Natural killer cell (primary cell): ENCODE measurements around the gene ST3GAL5. TPM values are rescaled to one million over a fixed set of nuclear protein-coding genes. Genes with fewer than 3 reads are reported as not detected.
A peak's percentile ranks its signal among the peaks of the same experiment; 100 is the strongest.

Experiments
- ATAC-seq, 3 donors: fragments of 150-1000 bp in 2 of 3; fragments of 200-7000 bp in 1 of 3; cut with Tn5 transposase; 1 replicate in 1 of 3; 2 replicates in 2 of 3; pipeline ENCODE4 v1.10.0; 2021; ENCODE audit warnings: mild to moderate bottlenecking in 2 of 3, moderate library complexity in 2 of 3
- DNase-seq, 2 donors: peaks; one replicate each; pipeline versions ENCODE4 v3.0.0 to v3.0.0-alpha.2; 2013 to 2021; ENCODE audit warnings: mixed read lengths in 1 of 2
- H3K27ac ChIP-seq: one replicate; pipeline ENCODE4 v1.5.1; 2013; ENCODE audit warnings: mild to moderate bottlenecking, low read length
- H3K27me3 ChIP-seq: one replicate; pipeline ENCODE4 v1.6.1; 2013; ENCODE audit warnings: low read length; ENCODE audit not compliant: control insufficient read depth, insufficient read depth
- H3K36me3 ChIP-seq: one replicate; pipeline ENCODE4 v1.6.1; 2013; ENCODE audit warnings: low read length; ENCODE audit not compliant: control insufficient read depth, insufficient read depth
- H3K4me1 ChIP-seq: one replicate; pipeline ENCODE4 v1.6.1; 2013; ENCODE audit warnings: low read length; ENCODE audit not compliant: control insufficient read depth, insufficient read depth
- H3K4me3 ChIP-seq: one replicate; pipeline ENCODE4 v1.5.1; 2013; ENCODE audit warnings: low read length
- H3K9me3 ChIP-seq: one replicate; pipeline ENCODE4 v1.6.1; 2013; ENCODE audit warnings: low read length; ENCODE audit not compliant: control insufficient read depth, insufficient read depth
- H3K27ac Mint-ChIP-seq, 2 donors: one replicate each; pipeline ENCODE4 v1.8.0; 2022; ENCODE audit warnings: mild to moderate bottlenecking in 2 of 2, mixed read lengths in 2 of 2, moderate library complexity in 1 of 2
- H3K27me3 Mint-ChIP-seq, 2 donors: one replicate each; pipeline ENCODE4 v1.8.0; 2022; ENCODE audit warnings: low read depth in 2 of 2, mixed read lengths in 2 of 2
- H3K36me3 Mint-ChIP-seq: one replicate; pipeline ENCODE4 v1.8.0; 2022; ENCODE audit warnings: mixed read lengths
- H3K4me1 Mint-ChIP-seq, 2 donors: one replicate each; pipeline ENCODE4 v1.8.0; 2022; ENCODE audit warnings: mixed read lengths in 2 of 2
- H3K4me3 Mint-ChIP-seq: one replicate; pipeline ENCODE4 v1.8.0; 2022; ENCODE audit warnings: mild to moderate bottlenecking, moderate library complexity, mixed read lengths
- H3K9me3 Mint-ChIP-seq, 2 donors: one replicate each; pipeline ENCODE4 v1.8.0; 2022; ENCODE audit warnings: mixed read lengths in 2 of 2
- WGBS: methylation state at CpG from one replicate; pipeline ENCODE4 v1.1.7; 2013; ENCODE audit warnings: missing lambda C conversion rate; ENCODE audit not compliant: insufficient coverage; 5-methylcytosine and 5-hydroxymethylcytosine counted together
- intact Hi-C: fragments of 100-400 bp; cut with micrococcal nuclease; formaldehyde crosslinking; loops from one replicate; pipeline ENCODE4 v1.14.2; 2022
- total RNA-seq, 4 donors: library from RNA; stranded (reverse); fragments of 120-200 nt in 1 of 4; gene quantifications; one replicate each; pipeline versions ENCODE4 v1.2.3 to v1.2.4, GENCODE V29; 2013 to 2022
- TF ChIP-seq, protein P1 (sequence below): fragments of 200-600 bp; IDR thresholded peaks from one replicate; pipeline ENCODE4 v1.8.0; 2022; ENCODE audit warnings: antibody characterized with exemption

The ST3GAL5 gene
- total RNA-seq, 3 donors from 2014 or later (not counting 1 experiment from before 2014, with no cell fraction given) = 54.6 to 72.4 (median 66.1) TPM

- Mint-ChIP-seq H3K4me1 (peaks cover 56 to 66% of the 10 kb centered on the region in 2 donors), H3K36me3 (no peaks in the 10 kb centered on the region), H3K9me3 (no peaks in the 10 kb centered on the region), H3K27me3 (no peaks in the 10 kb centered on the region), H3K27ac (peak overlapping the region; percentile 5 to 71), H3K4me3 (no peak overlapping the region)
- WGBS = 85% methylated on average over 6 of the region's 6 CpGs
- Histone ChIP-seq H3K9me3 (no peaks in the 10 kb centered on the region), H3K36me3 (peaks cover 12% of the 10 kb centered on the region), H3K4me1 (peaks cover 19% of the 10 kb centered on the region), H3K27ac (no peak overlapping the region), H3K4me3 (no peak overlapping the region), H3K27me3 (no peaks in the 10 kb centered on the region)
- ATAC-seq (no peak), DNase-seq (peak in 1 of 2 donors; percentile 20)
- intact Hi-C loops = no loop called here
- TF ChIP-seq, protein P1, sequence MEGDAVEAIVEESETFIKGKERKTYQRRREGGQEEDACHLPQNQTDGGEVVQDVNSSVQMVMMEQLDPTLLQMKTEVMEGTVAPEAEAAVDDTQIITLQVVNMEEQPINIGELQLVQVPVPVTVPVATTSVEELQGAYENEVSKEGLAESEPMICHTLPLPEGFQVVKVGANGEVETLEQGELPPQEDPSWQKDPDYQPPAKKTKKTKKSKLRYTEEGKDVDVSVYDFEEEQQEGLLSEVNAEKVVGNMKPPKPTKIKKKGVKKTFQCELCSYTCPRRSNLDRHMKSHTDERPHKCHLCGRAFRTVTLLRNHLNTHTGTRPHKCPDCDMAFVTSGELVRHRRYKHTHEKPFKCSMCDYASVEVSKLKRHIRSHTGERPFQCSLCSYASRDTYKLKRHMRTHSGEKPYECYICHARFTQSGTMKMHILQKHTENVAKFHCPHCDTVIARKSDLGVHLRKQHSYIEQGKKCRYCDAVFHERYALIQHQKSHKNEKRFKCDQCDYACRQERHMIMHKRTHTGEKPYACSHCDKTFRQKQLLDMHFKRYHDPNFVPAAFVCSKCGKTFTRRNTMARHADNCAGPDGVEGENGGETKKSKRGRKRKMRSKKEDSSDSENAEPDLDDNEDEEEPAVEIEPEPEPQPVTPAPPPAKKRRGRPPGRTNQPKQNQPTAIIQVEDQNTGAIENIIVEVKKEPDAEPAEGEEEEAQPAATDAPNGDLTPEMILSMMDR = no peak
Measured at GRCh38 chr2:85865539-85866164, 23.1 kb downstream of the ST3GAL5 start.

- intact Hi-C loops = no loop called here
- no peaks in the 10 kb centered on the region for H3K27me3 ChIP-seq
- TF ChIP-seq, protein P1 = no peak
- no peaks in the 10 kb centered on the region for H3K9me3 ChIP-seq
- ATAC-seq (no peak), DNase-seq (no peak)
- H3K4me3 ChIP-seq = no peak overlapping the region
- Mint-ChIP-seq H3K27ac (no peak overlapping the region), H3K27me3 (no peaks in the 10 kb centered on the region), H3K9me3 (no peaks in the 10 kb centered on the region), H3K36me3 (no peaks in the 10 kb centered on the region), H3K4me1 (peaks cover 58 to 63% of the 10 kb centered on the region in 2 donors), H3K4me3 (no peak overlapping the region)
- peaks cover 11% of the 10 kb centered on the region for H3K36me3 ChIP-seq
- peaks cover 24% of the 10 kb centered on the region for H3K4me1 ChIP-seq
- WGBS = 100% methylated on average over 1 of the region's 2 CpGs
- no peak overlapping the region for H3K27ac ChIP-seq
Measured at GRCh38 chr2:85864654-85865053, 24.1 kb downstream of the ST3GAL5 start.

GRCh38 chr2:85862426-85862825, 26.4 kb downstream of the ST3GAL5 start:
- Histone ChIP-seq H3K36me3 (peaks cover 26% of the 10 kb centered on the region), H3K27me3 (no peaks in the 10 kb centered on the region), H3K4me3 (no peak overlapping the region), H3K4me1 (peaks cover 24% of the 10 kb centered on the region), H3K27ac (peak overlapping the region; percentile 56), H3K9me3 (no peaks in the 10 kb centered on the region)
- Mint-ChIP-seq H3K27ac (peak overlapping the region; percentile 82 to 86), H3K9me3 (no peaks in the 10 kb centered on the region), H3K4me1 (peaks cover 61 to 63% of the 10 kb centered on the region in 2 donors), H3K27me3 (no peaks in the 10 kb centered on the region), H3K36me3 (peaks cover 7% of the 10 kb centered on the region), H3K4me3 (no peak overlapping the region)
- DNase-seq (peak; percentile 47 to 79), ATAC-seq (peak; percentile 76 to 84 (median 84))
- intact Hi-C loops = no loop called here
- TF ChIP-seq, protein P1 = no peak
- 54% methylated on average over 2 of the region's 5 CpGs for WGBS
